Measurements from ENCODE around the gene ACIN1. TPM values are rescaled to one million over a fixed set of nuclear protein-coding genes. Genes with fewer than 3 reads are reported as not detected.

The ACIN1 gene
- total RNA-seq, 1 donor from 2014 or later, result 137 TPM

GRCh38 chr14:23045419-23046357 lies 49.2 kb downstream of the ACIN1 start:
- DNase-seq (ENCODE audit: low spot score), result no peak

DNA sequence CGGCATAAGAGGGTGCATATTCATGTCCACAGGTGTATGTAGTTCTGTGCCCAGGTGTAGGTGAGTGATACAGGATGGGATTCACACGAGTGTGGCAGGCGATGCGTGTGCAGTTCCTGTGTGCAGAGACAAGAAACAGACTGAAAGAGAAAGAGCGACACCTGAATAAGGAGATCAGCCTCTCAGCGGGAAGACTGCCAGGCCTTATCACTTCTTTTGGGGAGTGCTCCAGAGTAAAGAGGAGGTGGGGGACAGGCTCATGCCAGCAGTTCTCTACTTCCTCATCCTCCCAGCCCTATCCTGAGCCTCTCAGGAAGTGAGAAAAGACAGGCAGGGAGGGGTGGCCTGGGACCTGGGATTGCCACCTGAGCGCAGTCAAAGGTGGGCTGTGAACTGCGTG lies 50.1 kb downstream of the ACIN1 start:
- DNase-seq (ENCODE audit: low spot score), result no peak

DNA sequence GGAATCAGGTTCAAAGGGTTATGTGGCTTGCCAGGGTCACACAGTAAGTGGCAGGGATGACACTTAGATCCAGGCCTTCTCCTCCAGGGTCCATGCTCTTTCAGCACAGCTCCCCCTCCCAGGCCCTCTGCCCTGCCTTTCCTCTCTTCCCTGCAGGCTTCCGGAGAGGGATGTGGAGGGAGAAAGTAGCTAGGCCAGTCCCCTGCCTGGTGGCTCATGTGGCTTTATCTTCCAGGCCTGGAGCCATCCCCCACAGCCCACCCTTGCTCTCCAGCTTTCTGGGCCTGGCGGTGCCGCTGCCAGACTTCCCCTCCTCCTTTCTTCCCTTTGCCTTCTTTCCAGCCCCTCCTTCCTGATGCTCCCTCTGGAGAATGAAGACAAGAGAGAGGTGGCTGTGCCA lies 51.2 kb downstream of the ACIN1 start:
- DNase-seq (ENCODE audit: low spot score), result no peak

- no peak for DNase-seq (ENCODE audit: low spot score)
Observed at GRCh38 chr14:23043145-23043544, 51.8 kb downstream of the ACIN1 start.

GRCh38 chr14:23042162-23042965 lies 52.6 kb downstream of the ACIN1 start, which contains the start of gene PSMB11:
Gene PSMB11 (plus strand): TSS chr14:23042212. CDS start chr14:23042226, 14 bp downstream.
- no peak for DNase-seq (ENCODE audit: low spot score)

DNA sequence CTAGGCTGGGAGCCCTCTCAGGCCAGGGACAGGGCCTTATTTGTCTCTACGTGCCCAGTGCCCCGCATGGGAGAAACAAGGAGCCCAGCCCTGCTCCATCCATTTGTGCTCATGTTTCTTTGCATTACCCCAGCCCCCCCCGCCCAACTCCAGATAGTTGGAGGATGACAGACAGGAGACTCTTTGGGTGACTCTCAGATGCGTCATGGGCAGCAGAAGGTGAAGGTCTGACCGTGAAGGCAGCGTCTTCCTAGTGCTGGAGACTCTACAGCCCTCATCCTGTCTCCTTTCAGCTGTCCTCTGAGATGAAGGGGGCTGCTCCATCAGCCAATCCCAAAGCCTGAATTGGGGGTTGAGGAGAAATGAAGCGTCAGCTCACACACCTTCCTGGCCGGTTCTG lies 53.2 kb downstream of the ACIN1 start:
- no peak for DNase-seq (ENCODE audit: low spot score)

GRCh38 chr14:23040100-23040499 lies 54.8 kb downstream of the ACIN1 start:
- DNase-seq (ENCODE audit: low spot score), result no peak

- DNase-seq (ENCODE audit: low spot score), result no peak
Observed at GRCh38 chr14:23035303-23036144, 59.4 kb downstream of the ACIN1 start.

DNA sequence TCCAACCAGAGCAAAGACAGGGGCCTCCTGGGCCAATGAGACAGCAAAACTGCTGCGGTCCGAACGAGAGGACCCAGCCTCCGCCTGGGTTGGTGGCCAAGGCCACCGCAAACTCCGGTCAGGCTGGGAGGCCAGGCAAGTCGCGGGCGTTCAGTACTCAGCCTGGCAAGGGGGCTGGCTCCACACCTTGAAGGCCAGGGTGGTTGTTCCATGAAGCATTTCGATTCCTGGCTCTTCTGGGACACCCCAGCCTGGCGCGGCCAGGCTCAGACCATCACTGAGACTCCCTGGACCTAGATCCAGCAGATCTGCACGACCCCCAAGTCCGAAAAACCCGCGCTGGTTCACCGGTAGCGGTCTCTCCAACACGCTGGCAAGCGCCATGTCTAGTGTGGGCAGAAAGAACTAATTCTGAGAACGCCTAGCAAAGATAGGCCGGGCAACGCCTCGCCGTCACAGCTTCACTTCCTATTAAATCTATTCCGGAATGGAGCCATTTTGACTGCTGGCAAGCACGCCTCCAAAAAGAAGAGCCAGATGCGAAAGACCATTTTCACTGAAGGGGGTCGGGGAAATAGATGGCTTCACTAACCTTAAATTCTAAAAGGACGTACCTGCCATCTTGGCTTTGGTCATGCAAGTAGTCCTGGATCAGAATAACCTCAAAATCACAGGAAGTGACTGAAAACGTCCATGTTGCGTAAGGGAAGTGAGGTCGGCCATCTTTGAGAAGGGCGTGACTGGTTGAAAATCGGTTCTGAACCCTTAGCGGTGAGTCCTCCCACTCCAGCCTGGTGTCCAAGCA lies 60.2 kb downstream of the ACIN1 start, which contains the start of gene PSMB5:
Gene PSMB5 (minus strand): TSS at position 403 of the 805 bp plus-strand sequence. CDS start 19 bp downstream, at position 384.
- no peak for DNase-seq (ENCODE audit: low spot score)

DNA sequence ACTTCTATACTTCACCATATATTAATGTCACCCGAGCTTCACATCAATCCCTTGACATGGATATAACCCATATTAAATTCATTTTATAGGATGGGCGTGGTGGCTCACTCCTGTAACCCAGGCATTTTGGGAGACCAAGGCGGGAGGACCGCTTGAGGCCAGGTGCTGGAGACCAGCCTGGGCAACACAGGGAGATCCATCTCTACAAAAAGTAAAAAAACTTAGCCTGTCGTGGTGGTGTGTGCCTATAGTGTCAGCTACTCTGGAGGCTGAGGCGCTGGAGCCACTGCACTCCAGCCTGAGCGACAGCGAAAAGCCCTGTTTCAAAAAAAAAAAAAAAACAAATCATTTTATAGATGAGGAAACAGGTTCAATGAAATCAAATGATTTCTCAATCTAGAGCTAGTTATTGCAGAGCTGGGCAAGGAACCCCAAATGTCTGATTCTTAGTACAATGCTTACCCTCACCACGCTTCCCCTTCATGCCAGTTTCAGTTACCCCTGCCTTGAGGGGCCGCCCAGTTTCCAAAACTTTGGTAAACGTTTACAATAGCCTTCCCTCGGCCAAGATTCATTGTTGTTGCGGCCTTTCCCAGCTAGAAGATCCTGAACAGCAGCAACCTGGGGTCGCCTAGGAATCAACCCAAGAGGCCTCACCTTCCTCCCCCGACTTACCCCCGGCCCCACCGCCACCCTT lies 61.0 kb downstream of the ACIN1 start:
- no peak for DNase-seq (ENCODE audit: low spot score)

- no peak for DNase-seq (ENCODE audit: low spot score)
Observed at GRCh38 chr14:23033251-23033727, 61.6 kb downstream of the ACIN1 start.

DNA sequence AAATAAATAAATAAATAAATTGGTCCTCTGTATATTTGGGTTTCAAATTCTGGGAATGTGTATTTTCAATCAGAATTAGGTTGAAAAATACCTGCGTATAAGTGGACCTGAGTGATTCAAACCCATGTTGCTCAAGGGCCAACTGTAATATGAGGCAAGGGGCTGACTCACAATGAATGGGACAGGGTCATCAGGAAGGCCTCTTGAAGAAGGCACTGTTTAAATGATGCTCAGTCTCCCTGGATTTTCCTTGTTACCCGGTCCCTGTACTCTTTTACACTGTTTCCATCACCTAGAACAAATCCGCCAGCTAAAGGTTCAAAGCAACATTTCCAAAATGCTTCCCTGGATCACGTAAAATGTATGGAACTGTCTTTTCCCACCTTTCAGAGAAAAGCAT lies 64.0 kb downstream of the ACIN1 start:
- DNase-seq (ENCODE audit: low spot score), result no peak

DNA sequence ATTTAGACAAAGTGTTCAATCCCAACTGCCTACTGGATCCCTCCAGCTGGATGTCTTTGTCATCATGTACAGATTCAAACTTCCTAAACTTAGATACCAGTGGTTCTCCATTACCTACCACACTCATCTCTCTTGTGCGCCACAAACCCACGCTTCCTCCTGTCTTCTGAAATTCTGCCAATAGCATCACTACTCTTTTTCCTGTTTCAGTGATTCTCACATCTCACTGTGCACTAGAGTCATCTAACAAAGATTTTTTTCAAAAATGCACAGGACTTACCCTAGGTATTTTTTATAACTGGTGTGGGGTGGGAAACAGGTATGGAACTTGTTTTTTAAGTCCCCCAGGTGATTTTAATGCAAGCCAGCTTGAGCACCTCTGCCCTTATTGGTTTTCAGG lies 66.1 kb downstream of the ACIN1 start:
- no peak for DNase-seq (ENCODE audit: low spot score)

DNA sequence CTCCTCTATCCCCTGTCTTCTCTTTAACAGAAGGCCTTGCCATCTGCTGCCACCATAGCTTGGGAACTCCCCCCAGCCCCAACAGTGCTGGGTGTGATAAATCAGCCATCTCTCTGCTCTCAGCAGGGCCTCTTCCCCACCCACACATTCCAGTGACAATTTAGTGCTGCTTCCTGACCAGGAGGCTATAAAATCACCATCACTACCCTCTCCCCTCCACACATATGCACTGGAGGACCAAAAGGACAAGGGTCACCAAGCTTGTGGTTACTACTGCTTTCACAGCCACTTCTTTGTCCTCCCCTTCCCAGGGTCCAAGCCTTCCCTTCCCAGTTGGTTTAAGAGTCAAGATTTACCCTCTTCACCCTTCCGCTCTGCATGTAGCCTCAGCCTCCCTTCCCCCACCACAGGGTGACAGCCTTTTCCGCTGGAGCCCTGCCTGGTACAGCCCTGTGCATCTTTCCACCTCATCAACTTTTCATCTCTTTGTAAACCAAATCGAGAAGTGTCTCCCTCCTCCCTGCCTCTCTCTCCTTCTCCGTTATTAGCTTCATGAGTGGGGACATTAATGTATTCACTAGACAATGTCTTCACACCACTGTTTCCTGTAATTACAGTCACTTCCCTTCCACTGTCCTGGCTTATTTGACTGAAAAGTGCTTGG lies 69.7 kb downstream of the ACIN1 start:
- DNase-seq (ENCODE audit: low spot score), result peak; percentile 12

- DNase-seq (ENCODE audit: low spot score), result no peak
Observed at GRCh38 chr14:23024612-23025075, 70.3 kb downstream of the ACIN1 start.

DNA sequence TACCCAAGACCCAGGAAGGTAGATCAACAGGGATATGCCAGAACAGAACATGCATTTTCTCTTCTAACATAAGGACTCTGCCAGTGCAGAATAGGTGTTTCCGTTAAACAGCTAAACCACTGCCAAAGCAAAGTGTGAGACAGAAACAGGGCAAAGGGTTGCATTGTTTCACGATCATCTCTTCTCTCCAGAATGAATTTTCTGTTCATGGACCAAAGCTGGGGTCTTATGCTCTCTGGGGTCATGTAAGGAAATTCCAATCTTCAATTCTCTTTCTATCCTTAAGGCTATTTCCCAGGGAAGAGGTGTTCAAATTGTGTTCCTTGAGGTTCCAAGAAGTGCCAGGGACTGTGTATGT lies 71.2 kb downstream of the ACIN1 start:
- no peak for DNase-seq (ENCODE audit: low spot score)

GRCh38 chr14:23023022-23023794 lies 71.7 kb downstream of the ACIN1 start:
- DNase-seq (ENCODE audit: low spot score), result no peak

GRCh38 chr14:23021889-23022442 lies 73.0 kb downstream of the ACIN1 start:
- DNase-seq (ENCODE audit: low spot score), result no peak

Data from mesenteric fat pad (tissue), 1 donor.